Body of pancreas (tissue), 4 donors: ENCODE data around the gene RIT2. TPM values are rescaled to one million over a fixed set of nuclear protein-coding genes. Genes with fewer than 3 reads are reported as not detected.

ENCODE experiments used
- ATAC-seq: fragments of 150-250 bp; one replicate; pipeline ENCODE4 v1.9.1; 2016
- DNase-seq, 4 donors: peaks; one replicate each; pipeline ENCODE4 v3.0.0-alpha.2; 2019
- H3K27ac ChIP-seq, 4 donors: fragments of 200-600 bp; sonication (generic); 1 replicate in 3 of 4; 2 replicates in 1 of 4; pipeline versions ENCODE4 v1.5.1 to v1.6.1; 2016 to 2019; ENCODE audit warnings: mild to moderate bottlenecking in 1 of 4, mixed read lengths in 1 of 4, moderate library complexity in 1 of 4
- H3K27me3 ChIP-seq, 2 donors: fragments of 200-600 bp; sonication (generic); one replicate each; pipeline ENCODE4 v1.6.0; 2016; ENCODE audit warnings: mild to moderate bottlenecking in 1 of 2
- H3K36me3 ChIP-seq, 2 donors: fragments of 200-600 bp; sonication (generic); replicated peaks in 1 of 2; 2 replicates each; pipeline ENCODE4 v1.5.1; 2016; ENCODE audit warnings: low read depth in 2 of 2; ENCODE audit not compliant: insufficient read depth in 1 of 2
- H3K4me1 ChIP-seq: fragments of 200-600 bp; sonication (generic); one replicate; pipeline ENCODE4 v1.6.0; 2016
- H3K4me3 ChIP-seq, 2 donors: fragments of 200-600 bp; sonication (generic); 1 replicate in 1 of 2; 2 replicates in 1 of 2; pipeline ENCODE4 v1.5.1; 2016 to 2019
- H3K9me3 ChIP-seq, 3 donors: fragments of 200-600 bp; sonication (generic); 1 replicate in 2 of 3; 2 replicates in 1 of 3; pipeline ENCODE4 v1.5.1; 2016
- CTCF ChIP-seq, 7 experiments: fragments of 450-650 bp in 4 of 7; fragments of 200-600 bp in 3 of 7; sonication (generic) in 3 of 7; IDR thresholded peaks; one replicate each; pipeline ENCODE4 v1.5.1; 2016 to 2019; ENCODE audit warnings: antibody characterized with exemption in 7 of 7
- POLR2A ChIP-seq, 3 donors: fragments of 450-650 bp; IDR thresholded peaks; one replicate each; pipeline ENCODE4 v1.6.1; 2016; ENCODE audit warnings: antibody characterized with exemption in 3 of 3, mild to moderate bottlenecking in 2 of 3
- WGBS, 2 donors: methylation state at CpG; one replicate each; pipeline ENCODE4 v1.1.5; 2017; 5-methylcytosine and 5-hydroxymethylcytosine counted together
- intact Hi-C: fragments of 100-400 bp; cut with DNase I; formaldehyde crosslinking; loops from one replicate; pipeline ENCODE4 v1.15.1; 2023
- total RNA-seq, 2 donors: library from RNA; depleted of rRNA; stranded (reverse); fragments of >200 nt; gene quantifications; one replicate each; pipeline ENCODE4 v1.1.0, GENCODE V29; 2016

The RIT2 gene
- total RNA-seq, 2 donors from 2014 or later: not detected

GRCh38 chr18:42756214-42756613 is 359.3 kb downstream of the RIT2 start:
- Histone ChIP-seq H3K4me3 (no peak overlapping the region), H3K27me3 (no peaks in the 10 kb centered on the region), H3K4me1 (no peaks in the 10 kb centered on the region), H3K27ac (no peak overlapping the region), H3K36me3 (no peaks in the 10 kb centered on the region), H3K9me3 (no peaks in the 10 kb centered on the region)
- ATAC-seq: no peak
- intact Hi-C loops: no loop called here
- DNase-seq: no peak
- TF ChIP-seq POLR2A (IDR thresholded peaks at IDR 0.05): no peak
- no peak for TF ChIP-seq CTCF (IDR thresholded peaks at IDR 0.05)
- 55 to 58% methylated on average over 3 of the region's 3 CpGs for WGBS, 2 donors

- Histone ChIP-seq H3K36me3 (no peaks in the 10 kb centered on the region), H3K4me1 (no peaks in the 10 kb centered on the region), H3K9me3 (no peaks in the 10 kb centered on the region), H3K27ac (no peak overlapping the region), H3K27me3 (no peaks in the 10 kb centered on the region), H3K4me3 (no peak overlapping the region)
- DNase-seq (no peak), ATAC-seq (no peak)
- 68 to 78% methylated on average over 4 of the region's 4 CpGs for WGBS, 2 donors
- intact Hi-C loops: no loop called here
- TF ChIP-seq POLR2A (IDR thresholded peaks at IDR 0.05) (no peak), CTCF (IDR thresholded peaks at IDR 0.05) (no peak)
Measured at GRCh38 chr18:42752916-42753315, 362.6 kb downstream of the RIT2 start.

- ATAC-seq (no peak), DNase-seq (no peak)
- no peaks in the 10 kb centered on the region for H3K4me1 ChIP-seq
- H3K27me3 ChIP-seq: no peaks in the 10 kb centered on the region
- no peak for TF ChIP-seq POLR2A (IDR thresholded peaks at IDR 0.05)
- no peak for TF ChIP-seq CTCF (IDR thresholded peaks at IDR 0.05)
- no peaks in the 10 kb centered on the region for H3K36me3 ChIP-seq
- no peaks in the 10 kb centered on the region for H3K9me3 ChIP-seq
- 59 to 72% methylated on average over 1 of the region's 1 CpG for WGBS, 2 donors
- no peak overlapping the region for H3K27ac ChIP-seq
- no peak overlapping the region for H3K4me3 ChIP-seq
- intact Hi-C loops: no loop called here
Measured at GRCh38 chr18:42746794-42747193, 368.7 kb downstream of the RIT2 start.

GRCh38 chr18:42745931-42746330 is 369.6 kb downstream of the RIT2 start:
- TF ChIP-seq CTCF (IDR thresholded peaks at IDR 0.05): no peak
- Histone ChIP-seq H3K27me3 (no peaks in the 10 kb centered on the region), H3K27ac (no peak overlapping the region), H3K4me1 (no peaks in the 10 kb centered on the region), H3K9me3 (no peaks in the 10 kb centered on the region), H3K36me3 (no peaks in the 10 kb centered on the region), H3K4me3 (no peak overlapping the region)
- DNase-seq (no peak), ATAC-seq (no peak)
- intact Hi-C loops: no loop called here

- H3K9me3 ChIP-seq: no peaks in the 10 kb centered on the region
- DNase-seq (no peak), ATAC-seq (no peak)
- no peak overlapping the region for H3K4me3 ChIP-seq
- intact Hi-C loops: no loop called here
- H3K27me3 ChIP-seq: no peaks in the 10 kb centered on the region
- H3K27ac ChIP-seq: no peak overlapping the region
- TF ChIP-seq POLR2A (IDR thresholded peaks at IDR 0.05): no peak
- no peak for TF ChIP-seq CTCF (IDR thresholded peaks at IDR 0.05)
- H3K4me1 ChIP-seq: no peaks in the 10 kb centered on the region
- H3K36me3 ChIP-seq: no peaks in the 10 kb centered on the region
Measured at GRCh38 chr18:42745171-42745570, 370.3 kb downstream of the RIT2 start.
